HG03280 (cell line): ENCODE results near the gene GTF2A2.
"Not testable (repeated sequence)": the region's sequence is repeated elsewhere in the genome, so short reads cannot be mapped to it uniquely, and the experiment has no call there.

Experiments used
- ATAC-seq: cut with Tn5 transposase; IDR thresholded peaks from one replicate; pipeline ENCODE4 v1.9.1; 2021; ENCODE audit warnings: mild to moderate bottlenecking, moderate library complexity; ENCODE audit not compliant: unreplicated experiment

GTF2A2 gene

DNA sequence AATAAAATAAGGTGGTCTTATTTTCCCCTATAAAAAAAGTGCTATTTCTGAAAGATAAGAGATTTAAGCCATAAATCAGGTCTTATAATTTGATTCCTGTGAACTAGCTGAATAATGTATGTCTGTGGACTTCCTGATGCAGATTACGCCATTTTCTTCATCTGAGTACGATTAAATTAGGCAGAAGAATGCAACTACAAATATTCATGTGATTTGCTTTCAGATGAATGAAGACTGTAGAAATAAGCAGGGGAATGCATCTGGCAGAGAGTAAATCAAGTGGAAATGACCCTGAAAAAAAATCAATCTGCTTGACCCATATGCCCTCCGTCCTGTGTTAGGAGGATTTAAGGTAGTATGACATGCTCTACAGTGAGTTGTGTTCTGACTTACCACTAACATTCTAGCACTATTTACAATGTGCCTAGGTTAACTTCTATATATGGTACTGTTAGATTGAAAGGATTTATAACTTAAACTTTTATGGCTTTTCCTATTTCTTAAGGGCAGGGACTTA lies 17.1 kb upstream of the GTF2A2 start:
- ATAC-seq: no peak

DNA sequence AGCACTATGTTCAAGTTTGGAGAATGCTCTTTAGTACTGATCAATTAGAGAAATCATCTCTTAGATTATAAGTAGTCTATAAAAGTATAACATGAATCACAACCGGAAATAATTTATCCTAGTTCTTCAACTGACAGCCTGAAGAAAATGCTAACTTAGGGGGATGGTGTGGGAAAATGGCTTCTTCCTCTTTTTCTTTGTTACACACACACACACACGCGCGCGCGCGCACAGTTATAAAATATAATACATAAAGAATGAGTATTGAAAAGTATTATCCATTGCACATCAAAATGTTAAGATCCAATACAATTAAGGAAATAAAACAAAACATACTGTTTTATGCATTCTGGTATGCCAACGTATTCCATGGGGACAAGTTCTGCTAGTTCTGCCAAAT lies 11.2 kb upstream of the GTF2A2 start:
- ATAC-seq: no peak

DNA sequence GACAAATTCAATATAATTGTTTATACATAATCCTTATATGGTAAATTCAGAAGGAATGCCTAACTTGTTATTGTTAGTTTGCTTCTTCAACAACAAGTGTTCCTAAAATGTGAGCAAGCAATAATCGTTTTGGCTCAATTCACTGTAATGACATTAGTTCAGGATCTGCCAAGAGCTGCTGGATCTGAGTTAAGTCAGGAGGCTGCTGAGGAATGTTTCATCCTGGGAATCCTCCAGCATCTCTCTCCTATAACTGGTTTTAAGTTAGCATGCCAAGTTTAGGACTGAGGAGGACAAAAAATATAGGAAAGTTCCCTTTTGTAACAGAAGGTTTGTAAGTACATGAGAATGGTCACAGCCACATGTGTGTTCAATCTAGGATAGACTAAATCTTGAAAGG lies 4.9 kb upstream of the GTF2A2 start:
- no peak for ATAC-seq

DNA sequence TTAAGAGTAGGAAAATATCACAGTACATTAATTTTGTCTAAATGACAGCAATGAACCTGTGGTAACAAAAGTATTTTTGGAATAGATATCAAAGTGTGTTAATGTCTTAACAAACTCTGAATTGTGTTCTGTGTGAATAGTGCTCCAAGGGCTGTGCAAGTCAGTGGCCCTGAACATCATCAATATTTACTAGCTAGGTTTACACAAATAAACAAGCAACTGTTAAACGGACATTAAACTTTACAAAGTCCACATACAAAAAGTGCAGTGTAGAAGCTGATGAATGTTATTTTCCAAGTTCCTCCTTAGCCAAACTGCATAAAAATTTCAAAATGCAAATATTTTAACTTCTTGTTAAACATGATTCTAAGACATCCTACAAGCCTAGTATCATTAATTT lies 2.1 kb upstream of the GTF2A2 start:
- no peak for ATAC-seq

DNA sequence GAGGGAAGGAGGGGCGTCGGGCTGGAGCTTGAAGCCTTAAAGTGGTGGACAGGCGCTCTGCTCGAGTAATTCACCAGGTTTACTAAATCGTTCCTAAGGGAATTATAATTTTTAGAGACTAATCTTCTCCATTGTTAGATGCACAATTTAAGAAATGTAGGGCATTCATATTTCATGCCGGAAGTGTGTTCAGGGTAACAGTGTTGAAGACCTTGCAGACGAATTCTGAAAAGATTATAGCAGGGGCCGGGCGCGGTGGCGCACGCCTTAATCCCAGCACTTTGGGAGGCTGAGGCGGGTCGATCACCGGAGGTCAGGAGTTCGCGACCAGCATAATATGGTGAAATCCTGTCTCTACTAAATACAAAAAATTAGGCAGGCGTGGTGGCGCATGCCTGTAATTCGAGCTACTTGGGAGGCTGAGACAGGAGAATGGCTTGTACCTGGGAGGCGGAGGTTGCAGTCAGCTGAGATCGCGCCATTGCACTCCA lies 365 bp upstream of the GTF2A2 start:
- ATAC-seq: no peak

DNA sequence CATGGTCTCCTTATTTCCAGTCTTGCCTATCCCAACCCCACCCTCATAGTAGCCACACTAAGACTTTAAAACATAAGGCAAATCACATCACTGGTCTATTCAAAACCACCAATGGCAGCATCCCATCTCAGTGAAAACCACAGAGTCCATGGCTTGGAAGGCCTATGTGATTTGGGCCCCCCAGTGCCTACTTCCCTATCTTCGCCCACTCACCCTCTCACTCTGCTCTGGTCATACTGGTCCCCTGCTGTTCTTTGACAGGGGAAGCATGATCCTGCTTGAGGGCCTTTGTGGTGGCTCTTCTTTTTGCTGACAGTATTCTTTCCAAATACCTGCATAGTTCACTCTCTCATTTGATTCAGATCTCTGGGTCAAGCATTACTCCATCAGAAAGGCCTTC lies 3.3 kb downstream of the GTF2A2 start:
- no peak for ATAC-seq

DNA sequence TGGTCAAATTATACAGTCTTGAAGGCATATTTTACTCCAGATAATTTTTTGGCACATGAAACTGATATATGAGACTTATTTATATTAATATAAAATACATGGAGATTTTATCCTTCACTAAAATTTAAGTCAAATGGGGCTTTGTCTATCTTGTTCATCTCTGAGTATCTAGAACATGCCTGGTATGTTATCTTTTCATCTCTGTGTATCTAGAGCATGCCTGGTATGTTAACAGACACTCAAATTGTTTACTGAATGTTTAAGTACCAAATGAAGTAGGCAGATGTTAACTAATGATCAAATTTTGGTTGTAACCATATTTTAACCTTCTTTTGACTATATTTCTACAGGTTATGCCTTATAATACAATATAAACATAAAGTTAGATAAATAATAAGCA lies 7.7 kb downstream of the GTF2A2 start:
- ATAC-seq: no peak

DNA sequence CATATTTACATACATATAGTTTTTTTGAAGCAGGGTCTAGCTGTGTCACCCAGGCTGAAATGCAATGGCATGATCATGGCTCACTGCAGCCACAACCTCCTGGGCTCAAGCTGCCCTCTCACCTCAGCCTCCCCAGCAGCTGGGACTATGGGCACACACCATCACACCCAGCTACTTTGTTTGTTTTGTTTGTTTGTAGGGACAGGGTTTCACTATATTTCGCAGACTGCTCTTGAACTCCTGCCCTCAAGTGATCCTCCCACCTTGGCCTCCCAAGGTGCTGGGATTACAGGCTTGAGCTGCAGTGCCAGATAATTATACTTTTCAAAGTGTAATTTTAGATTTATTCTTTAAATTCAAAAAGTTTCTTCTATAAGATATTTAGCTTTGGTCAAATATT lies 10.2 kb downstream of the GTF2A2 start:
- ATAC-seq: no peak

DNA sequence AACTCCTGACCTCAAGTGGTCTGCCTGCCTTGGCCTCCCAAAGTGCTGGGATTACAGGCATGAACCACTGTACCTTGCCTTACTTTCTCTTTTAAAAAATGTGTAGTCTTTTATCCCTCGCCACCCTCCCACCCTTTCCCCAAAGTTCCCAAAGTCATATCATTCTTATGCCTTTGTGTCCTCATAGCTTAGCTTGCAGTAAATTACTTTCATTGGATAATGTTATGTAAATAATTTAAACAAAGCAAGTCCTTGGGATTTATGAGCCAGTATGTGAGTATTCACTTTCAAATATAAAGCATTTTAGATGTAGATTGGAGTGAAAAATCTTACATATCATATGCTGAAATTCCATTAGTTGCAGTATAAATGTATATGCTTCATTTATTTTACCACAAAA lies 11.0 kb downstream of the GTF2A2 start:
- ATAC-seq: no peak

DNA sequence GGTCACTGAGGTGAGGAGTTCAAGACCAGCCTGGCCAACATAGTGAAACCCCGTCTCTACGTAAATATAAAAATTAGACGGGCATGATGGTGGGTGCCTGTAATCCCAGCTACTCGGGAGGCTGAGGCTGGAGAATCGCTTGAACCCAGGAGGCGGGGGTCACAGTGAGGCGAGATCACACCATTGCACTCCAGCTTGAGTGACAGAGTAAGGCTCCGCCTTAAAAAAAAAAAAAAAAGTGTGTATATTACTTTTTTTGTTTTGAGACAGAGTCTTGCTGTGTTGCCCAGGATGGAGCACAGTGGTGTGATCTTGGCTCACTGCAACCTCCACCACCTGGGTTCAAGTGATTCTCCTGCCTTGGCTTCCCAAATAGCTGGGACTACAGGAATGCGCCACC lies 11.5 kb downstream of the GTF2A2 start:
- not testable (repeated sequence) for ATAC-seq

DNA sequence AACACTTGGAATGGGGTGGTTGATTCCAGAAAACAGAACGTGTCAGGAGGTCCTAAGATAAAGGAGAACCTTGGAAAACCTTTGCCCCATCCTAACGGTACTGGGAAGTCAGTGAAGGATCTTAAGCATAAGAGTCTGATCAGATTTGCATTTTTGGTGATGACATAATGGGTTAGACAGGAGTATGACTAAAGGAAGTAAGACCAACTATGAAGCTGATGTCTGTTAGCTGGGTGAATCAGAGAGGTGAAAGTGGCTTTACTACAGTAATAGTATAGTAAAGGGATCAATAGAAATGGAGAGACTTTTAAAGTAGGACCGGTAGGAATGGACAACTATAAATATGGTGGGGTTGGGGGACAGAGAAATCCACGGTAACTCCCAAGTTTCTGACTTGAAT lies 12.6 kb downstream of the GTF2A2 start:
- ATAC-seq: no peak

DNA sequence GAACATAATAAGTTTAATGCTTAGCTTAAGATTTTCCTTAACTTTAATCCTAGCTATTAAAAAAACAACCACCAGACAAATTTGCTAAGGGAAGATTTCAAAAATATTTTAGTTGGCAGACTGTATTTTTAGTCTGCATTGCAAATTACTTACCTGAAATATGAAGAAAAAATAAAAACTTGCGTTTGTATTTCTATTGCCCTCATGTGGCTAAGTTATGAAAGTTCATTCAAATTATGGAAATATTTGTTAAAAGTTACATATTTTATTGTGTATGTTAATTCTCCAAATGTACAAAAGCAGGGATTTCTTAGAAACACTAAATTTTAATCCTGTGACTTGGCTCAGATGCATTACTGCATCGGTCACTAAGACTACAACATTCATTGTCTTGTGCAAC lies 15.0 kb downstream of the GTF2A2 start:
- no peak for ATAC-seq

DNA sequence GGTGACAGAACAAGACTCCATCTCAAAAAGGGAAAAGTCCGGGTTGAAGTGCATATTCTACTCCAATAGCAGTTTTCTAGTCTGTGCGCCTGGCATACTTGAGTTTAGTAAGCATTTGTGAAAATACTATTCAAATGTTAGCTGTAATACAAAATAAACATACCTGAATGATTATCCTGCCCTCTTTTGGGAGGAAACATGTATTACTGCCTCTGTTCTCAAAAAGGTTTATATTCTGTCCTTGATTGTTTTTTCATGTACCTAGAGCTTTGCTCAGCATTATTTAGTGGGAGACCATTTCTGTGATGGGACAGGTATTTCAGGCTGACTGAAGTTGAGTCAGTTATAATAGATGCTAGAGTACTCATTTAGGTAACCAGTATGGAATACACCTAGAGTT lies 19.8 kb downstream of the GTF2A2 start:
- not testable (repeated sequence) for ATAC-seq

DNA sequence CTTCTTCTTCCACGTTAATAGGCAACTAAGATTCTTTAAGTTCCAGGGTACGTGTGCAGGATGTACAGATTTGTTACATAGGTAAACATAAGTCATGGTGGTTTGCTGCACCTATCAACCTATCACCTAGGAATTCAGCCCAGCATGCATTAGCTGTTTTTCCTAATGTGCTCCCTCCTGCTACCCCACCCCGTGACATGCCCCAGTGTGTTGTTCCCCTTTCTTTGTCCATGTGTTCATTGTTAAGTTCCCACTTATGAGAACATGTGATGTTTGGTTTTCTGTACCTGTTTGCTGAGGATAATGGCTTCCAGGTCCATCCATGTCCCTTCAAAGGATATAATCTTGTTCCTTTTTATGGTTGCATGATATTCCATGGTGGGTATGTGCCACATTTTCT lies 21.1 kb downstream of the GTF2A2 start:
- ATAC-seq: no peak

DNA sequence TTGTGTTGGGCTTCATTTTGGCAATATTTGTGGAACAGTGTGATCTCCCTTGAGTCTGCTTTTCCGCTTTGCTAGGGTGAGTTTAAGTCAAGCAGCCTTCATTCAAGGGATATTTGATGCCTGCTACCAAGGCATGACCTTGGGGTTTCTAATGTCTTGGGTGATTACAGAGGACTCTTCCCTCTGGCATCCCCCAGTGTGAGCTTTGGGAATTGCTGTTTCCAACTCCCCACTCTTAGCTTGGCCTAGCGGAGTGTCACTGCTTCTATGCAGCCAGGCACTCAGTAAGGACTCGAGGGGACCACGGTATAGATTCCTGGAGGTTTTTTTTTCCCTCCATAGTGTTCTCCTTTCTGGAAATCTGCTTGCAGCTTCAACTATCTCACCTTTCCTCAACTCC lies 24.6 kb downstream of the GTF2A2 start:
- no peak for ATAC-seq

DNA sequence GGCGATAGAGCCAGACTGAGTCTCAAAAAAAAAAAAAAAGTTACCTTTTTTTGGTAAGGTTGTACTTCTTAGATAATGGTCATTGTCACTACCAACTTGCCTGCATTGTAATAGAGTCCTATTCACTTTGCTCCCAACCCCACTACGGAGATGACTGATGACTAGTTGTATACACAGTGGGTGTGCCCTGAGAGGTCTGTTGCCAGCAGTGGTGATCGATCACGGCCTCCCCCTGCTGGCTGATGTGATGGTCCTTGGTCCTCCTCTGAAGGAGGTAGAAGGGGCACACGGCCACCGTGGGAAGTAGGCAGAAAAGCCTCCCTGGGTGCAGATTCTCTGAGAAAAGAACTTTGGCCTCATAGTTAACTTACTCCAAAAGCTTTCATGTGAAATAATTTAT lies 35.0 kb downstream of the GTF2A2 start:
- ATAC-seq: no peak

DNA sequence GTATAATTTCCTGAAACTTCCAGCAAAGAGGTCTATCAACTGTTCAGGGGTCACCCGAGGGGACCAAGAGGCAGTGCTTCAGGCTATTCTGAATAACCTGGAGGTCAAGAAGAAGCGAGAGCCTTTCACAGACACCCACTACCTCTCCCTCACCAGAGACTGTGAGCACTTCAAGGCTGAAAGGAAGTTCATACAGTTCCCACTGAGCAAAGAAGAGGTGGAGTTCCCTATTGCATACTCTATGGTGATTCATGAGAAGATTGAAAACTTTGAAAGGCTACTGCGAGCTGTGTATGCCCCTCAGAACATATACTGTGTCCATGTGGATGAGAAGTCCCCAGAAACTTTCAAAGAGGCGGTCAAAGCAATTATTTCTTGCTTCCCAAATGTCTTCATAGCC lies 38.9 kb downstream of the GTF2A2 start:
- ATAC-seq: no peak

DNA sequence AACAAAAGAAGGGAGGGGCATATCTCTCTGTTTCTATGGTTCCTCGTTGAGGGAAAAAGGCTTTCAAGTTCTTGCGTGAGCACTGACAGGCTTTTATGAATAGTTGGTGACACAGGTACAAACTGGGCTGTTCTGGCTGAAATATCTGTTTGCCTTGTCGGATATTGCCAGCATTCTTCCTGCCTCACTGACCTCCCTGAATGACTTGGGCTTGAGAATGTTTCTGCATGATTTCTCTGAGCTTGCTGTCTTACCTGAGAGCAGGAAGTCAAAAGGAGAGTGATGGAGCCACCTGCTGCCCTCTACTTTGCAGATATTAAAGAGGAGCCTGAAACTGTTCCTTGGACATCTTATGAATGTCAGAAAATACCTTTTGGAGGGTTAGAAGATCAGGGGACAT lies 40.9 kb downstream of the GTF2A2 start:
- ATAC-seq: no peak

DNA sequence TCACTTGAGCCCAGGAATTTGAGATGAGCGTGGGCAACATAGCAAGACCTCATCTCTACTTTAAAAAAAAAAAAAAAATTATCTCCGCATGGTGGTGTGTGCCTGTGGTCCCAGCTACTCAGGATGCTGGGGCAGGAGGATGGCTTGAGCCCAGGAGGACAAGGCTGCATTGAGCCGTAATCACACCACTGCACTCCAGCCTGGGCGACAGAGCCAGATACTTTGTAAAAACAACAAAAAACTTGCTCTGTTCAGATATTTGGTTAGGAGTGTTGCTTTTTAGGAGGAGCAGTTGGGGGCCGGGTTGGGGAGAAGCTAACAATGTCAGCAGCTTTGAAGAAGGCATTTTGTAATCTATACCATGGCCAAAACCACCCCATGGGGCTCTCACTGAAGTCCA lies 41.7 kb downstream of the GTF2A2 start:
- ATAC-seq: no peak

DNA sequence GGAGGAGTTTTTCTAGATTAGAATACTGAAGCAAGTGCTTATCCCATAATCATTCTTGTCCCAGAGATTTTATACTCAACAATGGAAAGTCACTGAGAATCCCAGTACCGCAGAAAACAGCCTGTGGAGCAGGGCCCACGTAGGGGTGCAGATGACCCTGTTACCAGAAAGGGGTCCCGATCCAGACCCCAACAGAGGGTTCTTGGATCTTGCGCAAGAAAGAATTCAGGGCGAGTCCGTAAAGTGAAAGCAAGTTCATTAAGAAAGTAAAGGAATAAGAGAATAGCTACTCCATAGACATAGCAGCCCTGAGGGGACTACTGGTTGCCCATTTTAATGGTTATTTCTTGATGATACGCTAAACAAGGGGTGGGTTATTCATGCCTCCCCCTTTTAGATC lies 43.2 kb downstream of the GTF2A2 start:
- ATAC-seq: no peak

DNA sequence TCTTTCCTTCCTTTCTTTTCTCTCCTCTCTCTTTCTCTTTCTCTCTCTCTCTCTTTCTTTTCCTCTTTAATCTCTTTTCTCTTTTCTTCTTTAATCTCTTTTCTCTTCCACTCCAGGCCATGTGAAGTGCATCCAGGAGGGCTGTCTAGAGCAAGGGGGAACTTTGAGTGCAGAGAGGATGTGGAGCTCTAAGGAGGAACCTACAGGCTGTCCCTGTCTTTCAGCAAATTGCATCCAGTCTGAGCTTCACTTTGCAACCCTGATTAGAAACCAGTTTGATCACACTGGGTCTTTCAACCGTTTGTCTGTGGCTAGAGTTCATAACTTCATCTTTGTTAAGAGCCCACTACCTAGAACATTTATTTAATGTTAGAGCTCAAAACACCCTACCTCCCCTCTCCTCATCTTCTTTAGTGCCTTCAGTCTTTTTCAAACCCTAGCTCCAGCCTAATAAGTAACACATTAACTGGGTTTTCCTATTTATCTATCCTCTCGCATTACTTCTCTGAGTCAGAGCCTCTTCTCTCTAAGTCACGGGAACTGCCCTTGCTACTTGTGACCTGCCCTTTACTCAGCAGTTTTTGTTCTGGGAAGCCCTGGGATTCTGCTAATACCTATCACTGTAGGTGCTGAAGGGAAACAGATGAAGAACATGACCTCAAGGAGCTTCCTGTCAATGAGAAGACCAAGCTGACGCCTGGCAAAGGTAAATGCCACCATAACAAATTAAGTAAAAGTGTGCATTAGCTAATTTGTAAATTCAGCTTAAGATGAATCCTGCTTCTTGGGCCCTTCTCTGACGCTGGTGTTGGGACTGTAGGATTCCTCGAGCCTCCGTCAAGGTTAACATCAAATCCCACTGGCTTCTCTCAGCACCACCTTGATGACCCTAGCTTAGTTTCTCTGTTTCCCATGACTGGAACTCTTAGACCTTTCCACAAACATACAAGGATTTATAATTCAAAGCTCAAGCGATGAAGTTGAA lies 45.7 kb downstream of the GTF2A2 start, which contains the start of gene GCNT3:
TSS of gene GCNT3 (plus strand) at position 508 of the 985 bp plus-strand sequence. CDS start 6,456 bp downstream, outside the sequence.
- ATAC-seq: no peak
